ENCODE results near the gene LCOR.

Gene LCOR

DNA sequence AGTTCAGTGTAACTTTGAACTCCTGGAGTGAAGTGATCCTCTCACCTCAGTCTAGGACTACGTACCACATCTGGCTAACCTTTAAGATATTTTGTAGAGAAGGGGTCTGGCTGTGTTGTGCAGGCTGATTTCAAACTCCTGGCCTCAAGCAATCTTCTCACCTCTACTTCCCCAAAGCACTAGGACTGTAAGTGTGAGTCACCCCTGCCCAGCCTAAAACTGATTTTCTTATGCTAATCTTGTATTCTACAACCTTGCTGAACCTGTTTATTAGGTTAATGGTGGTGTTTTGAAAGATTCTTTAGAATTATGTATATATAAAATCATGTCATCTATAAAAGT, 58.0 kb downstream of the LCOR start:
- DNase-seq (ENCODE audit: low spot score) = no peak

DNA sequence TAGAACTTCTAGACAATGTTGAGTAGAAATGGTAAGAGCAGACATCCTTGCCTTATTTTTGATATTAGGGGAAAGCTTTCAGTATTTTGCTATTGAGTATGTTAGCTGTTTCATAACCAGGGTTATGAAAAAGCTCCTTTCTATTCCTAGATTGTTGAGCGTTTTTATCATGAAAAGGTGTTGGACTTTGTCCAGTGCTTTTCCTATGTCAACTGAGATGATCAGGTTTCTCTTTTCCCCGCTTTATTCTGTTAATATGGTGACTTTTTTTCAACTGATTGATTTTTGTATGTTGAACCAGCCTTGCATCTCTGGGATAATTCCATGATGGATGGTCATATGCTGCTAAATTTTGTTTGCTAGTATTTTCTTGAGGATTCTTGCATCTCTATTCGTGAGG, 58.5 kb downstream of the LCOR start:
- no peak for DNase-seq (ENCODE audit: low spot score)

DNA sequence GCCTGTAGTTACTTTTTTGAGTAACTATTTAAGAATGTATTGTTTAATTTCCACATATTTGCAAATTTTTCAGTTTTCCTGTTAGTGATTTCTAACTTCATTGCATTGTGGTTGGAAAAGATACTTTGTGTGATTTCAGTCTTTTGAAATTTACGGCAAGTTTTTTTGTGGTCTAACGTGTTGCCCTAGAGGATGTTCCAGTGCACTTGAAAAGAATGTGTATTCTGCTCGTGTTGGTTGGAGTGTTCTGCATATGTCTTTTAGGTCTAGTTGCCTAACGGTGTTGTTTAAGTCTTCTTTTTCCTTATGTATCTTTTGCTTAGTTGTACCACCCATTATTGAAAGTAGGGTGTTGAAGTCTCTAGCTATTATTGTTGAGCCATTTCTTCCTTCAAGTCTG, 59.7 kb downstream of the LCOR start:
- no peak for DNase-seq (ENCODE audit: low spot score)

DNA sequence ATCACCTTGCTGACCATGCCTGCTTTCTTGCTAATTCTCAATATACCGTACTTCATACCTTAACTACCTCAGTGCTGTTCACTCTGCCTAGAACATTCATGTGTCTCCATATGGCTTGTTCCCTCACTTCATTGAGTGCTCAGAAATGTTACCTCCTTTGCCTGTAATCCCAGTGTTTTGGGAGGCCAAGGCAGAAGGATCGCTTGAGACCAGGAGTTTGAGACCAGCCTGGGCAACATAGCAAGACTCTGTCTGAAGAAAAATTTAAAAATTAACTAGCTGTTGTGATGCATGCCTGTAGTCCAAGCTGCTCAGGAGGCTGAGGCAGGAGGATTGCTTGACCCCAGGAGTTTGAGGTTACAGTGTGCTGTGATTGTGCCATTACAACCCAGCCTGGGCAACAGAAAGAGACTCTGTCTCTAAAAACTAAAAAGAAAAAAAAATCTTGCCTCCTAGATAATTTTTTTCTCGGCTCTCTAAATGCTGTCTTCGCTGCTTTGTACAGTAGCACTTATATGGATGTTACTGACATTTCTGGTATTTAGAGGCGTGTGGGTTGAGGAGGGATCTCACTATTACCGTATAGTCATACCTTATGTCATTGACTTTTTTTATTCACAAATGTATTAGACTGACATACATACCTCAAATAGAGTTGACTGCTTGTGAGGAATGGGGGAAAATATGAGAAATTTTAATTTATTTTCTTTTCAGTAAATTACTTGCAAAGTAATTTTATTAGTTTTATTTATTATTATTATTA, 63.7 kb downstream of the LCOR start:
- DNase-seq (ENCODE audit: low spot score) = no peak

DNA sequence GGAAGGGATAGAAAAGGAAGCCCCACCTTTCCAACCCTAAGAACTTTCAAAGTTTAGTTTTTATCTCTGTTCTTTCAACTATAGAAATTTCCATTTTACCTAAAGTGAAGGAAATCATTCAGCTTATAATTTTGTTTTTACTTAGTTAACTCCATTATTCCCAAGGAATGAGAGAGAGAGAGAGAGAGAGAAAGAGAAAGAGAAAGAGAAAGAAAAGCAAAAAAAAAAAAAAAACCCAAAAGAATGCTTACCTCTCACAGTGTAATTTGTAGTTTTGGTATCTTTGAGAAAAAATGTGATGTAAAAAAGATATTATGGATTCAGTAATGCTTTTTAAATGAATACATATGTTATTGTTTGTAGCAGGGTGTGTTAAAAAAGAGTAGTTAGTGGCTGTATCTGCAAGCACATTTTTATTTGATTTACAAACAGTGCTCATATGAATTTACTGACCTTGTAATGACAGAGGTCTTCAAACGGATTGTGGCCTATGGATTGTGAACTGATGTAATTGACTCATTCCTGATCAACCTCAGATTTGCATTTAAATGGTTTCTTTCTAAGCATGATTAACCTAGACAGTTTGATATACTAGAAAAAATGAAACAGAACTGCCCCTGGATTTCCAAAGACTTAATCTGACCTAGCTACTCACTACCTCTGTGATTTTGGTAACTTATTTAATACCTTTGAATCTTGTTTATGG, 64.9 kb downstream of the LCOR start:
- no peak for DNase-seq (ENCODE audit: low spot score)

DNA sequence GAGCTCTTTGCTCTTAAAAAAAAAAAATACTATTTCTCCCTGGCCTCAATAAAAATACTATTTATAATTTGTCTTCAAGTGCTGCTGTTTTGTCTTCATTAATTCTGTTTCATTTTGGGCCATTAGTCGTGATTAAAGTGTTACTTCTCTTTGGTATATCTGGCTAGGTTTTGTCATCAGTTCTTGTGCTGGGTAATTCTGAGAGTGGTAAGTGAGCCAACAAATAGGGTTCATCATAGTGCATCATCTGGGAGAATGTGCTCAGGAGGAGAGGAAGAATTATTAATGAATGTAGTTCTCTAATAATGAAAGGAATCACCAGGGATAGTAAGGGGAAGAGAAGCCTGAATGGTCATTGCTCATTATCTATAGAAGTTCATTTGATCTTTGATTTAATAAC, 70.0 kb downstream of the LCOR start:
- DNase-seq (ENCODE audit: low spot score) = no peak

DNA sequence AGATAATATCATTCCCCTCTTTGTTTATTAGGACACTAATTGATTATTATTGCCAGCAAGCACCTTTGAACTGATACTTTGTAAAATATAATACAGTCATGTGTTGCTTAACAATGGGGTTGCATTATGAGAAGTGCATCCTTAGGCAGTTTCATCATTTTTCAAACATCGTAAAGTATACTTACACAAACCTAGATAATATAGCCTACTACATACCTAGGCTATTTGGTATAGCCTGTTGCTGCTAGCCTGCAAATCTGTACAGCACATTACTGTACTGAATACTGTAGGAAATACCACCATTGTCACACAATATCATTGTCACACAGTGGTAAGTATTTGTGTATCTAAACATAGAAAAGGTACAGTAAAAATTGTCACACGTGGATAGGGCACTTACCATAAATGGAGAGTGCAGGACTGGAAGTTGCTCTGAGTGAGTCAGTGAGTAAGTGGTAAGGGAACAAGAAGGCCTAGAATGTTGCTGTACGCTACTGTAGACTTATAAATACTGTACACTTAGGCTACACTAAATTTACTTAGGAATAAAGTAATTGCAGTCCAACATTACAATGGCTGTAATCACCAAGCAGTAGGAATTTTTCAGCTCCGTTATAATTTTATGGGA, 70.7 kb downstream of the LCOR start:
- DNase-seq (ENCODE audit: low spot score) = no peak

DNA sequence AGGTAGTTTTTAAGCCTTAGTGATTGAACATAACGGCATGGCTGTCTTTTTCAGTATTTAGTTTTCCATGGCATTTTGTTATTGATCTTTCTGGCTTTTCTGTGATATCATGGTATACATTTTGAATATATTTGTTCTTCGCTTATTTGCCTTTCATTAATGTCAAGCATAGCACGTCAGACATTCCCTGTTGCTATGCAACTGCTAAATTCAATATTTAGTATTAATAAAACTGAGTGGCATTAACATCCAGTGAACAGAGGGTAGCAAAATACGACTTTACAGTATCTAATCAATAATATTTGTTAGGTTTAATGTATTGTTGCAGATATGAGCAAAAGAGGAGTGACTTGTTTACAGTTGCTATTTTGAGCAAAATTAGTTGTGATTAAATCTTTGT, 72.5 kb downstream of the LCOR start:
- DNase-seq (ENCODE audit: low spot score) = no peak

DNA sequence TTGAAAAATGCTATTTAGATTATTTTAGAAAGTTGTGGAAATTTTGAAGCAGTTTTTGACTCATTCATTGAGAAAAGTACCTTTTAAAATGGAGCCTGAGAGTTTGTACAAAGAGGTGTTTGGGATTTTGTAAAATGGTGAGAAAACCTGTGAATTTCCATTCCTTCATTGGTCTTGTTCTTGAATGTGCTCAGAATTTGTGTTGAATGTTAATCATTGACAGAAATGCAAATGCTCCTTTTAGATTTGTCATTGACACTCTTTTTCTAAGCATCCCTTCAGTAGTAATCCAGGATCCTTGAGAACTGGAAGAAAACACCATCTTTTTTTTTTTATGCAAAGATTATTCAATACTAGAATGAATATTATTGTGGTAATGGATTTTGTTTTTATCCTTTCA, 74.8 kb downstream of the LCOR start:
- DNase-seq (ENCODE audit: low spot score) = no peak

DNA sequence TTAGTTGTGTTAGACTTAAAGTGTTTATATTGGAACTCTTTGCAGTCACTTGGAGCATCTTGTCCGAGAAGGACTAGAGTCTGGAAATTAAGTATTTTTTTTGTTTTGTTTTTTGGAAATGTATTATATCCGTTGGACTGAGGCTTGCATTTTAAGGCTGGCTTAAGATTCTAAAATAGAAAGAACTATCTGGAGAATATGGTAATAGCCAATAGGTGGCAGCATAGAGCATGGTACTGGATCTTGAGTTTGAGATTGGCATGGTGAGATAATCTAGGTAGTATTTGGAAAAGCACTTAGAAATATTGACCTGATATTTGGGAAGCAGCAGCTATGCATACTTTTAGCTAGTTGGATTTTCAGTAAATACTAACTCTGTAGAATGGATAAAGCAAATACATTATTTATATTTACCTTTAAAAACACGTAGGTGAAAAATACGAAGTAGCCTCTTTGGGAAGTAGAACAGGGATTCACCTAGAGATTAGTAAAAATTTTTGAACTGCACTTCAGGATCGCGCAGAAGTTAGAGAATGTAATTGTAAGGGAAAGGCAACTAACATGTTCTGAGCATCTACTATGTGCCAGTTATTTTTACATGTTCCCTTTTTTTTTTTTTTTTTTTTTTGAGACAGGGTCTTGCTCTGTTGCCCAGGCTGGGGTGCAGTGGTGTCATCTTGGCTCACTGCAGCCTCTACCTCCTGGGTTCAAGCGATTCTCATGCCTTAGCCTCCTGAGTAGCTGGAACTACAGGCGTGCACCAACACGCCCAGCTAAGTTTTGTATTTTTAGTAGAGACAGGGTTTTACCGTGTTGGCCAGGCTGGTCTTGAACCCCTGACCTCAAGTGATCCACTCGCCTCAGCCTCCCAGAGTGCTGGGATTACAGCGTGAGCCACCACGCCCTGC, 78.6 kb downstream of the LCOR start:
- peak; percentile 67 for DNase-seq (ENCODE audit: low spot score)

DNA sequence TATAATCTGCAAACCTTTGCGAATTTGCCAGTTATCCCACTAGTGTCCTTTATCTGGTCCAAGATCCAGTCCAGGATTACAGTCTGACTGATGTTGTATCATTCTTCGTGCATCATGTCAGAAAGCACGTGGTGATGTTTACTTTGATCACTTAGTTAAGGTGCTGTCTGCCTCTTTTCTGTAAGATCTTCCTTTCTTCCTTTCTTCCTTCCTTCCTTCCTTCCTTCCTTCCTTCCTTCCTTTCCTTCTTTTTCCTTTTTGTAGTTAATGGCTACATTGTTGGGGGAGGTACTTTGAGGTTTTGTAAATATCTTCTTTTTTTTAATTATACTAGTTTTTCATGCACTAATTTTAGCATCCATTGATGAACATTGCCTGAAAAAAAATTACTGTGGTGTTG, 80.3 kb downstream of the LCOR start:
- DNase-seq (ENCODE audit: low spot score) = no peak

DNA sequence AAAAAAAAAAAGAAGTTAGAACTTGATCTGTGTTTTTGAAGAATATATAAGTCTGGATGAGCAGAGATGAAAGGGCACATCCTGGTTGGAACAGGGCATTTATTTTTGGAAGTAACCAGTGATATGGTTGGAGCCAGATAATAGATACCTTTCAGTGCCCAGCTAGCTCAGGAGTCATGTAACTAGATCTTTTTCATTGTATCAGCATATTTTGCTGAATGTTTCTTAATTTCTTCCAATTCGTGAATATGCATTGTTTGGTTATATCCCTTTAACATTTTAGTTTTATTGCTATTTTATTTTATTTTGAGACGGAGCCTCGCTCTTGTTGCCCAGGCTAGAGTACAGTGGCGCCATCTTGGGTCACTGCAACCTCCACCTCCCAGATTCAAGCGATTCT, 81.8 kb downstream of the LCOR start:
- no peak for DNase-seq (ENCODE audit: low spot score)

DNA sequence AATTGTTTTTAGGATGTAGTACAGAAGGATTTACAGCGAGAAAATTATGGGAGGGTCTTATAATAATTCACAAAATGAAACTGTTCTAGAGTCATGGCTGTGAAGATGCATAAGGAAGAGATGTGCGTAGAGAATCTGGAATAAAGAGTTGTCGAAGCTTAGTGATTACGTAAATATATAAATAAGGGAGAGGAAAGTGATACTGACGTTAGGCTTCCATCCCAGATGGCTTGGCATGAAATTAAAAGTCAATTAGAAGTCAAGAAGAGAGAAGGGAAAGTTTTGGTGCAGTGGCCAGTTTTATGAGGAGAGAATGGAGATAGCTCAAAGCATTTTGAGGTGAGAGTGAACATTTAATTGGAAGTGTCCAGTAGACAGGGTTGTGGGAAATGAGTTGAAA, 85.5 kb downstream of the LCOR start:
- DNase-seq (ENCODE audit: low spot score) = no peak

DNA sequence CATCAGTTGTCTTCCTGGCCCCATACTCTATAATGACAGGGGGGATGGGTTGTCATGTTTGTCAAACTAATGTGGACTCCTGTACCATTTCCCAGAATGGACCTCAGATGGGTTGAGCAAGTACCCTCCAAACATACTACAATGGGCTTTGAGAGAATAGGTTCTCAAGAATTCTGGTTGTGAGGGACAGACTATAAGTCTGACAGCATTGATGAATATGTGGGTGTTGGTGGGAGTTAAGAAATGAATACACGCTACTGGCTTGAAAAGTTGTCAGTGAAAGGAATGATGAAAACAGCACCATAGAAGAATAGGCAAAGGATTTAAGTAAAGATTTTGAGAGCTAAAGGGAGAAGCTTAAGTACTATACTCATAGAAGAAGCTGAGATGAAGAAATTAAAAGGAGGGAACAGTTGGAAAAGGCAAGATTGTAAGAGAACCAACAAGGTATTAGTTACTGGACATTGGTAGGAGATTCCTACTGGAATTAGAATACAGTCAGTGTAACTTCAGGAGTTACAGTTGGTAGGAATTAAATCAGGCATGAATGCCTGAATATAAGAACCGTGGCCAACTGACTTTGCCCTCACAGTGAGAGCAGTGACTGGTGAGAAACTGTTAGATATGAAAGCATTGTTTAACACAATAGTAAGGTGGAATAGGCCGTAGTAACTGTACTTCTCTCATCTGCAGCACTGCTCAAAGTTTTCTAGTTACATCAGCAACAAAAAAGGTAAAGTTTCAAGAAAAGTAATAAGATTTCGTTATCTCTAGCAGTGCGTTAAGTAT, 86.3 kb downstream of the LCOR start:
- no peak for DNase-seq (ENCODE audit: low spot score)

DNA sequence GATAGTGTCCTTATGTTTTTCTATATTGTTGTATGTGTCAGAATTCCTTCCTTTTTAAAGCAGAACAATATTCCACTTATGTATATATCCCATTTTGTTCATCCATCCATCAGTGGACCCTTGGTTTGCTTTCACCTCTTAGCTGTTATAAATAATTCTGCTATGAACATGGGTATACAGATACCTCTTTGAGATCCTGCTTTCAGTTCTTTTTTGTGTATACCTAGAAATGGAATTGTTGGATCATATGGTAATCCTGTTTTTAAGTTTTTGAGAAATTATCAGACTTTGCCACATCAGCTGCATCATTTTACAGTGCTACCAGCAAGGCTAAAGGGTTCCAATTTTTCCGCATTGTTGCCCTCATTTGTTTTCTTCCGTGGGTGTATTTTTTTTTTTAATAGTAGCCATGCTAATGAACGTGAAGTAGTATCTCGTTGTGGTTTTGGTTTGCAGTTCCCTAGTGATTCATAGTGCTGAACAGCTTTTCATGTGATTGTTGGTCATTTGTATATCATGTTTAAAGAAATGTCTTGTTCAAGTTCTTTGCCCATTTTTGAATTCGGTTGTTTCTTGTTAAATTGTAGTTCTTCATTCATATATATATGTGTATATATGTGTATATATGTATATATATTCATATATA, 87.8 kb downstream of the LCOR start:
- no peak for DNase-seq (ENCODE audit: low spot score)

DNA sequence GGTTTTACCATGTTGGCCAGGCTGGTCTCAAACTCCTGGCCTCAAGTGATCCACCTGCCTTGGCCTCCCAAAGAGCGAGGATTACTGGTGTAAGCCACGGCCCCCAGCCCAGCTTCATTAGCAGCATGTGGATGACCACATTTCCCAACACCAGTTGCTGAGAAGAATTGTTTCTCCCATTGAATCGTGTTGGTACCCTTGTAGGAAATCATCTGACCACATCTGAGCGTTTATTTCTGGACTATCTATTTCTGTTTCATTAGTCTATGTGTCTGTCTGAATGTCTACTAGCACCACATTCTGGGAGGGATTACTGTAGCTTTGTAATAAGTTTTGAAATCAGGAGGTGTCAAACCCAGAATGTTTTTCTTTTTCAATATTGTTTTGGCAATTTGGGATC, 89.6 kb downstream of the LCOR start:
- DNase-seq (ENCODE audit: low spot score) = no peak

DNA sequence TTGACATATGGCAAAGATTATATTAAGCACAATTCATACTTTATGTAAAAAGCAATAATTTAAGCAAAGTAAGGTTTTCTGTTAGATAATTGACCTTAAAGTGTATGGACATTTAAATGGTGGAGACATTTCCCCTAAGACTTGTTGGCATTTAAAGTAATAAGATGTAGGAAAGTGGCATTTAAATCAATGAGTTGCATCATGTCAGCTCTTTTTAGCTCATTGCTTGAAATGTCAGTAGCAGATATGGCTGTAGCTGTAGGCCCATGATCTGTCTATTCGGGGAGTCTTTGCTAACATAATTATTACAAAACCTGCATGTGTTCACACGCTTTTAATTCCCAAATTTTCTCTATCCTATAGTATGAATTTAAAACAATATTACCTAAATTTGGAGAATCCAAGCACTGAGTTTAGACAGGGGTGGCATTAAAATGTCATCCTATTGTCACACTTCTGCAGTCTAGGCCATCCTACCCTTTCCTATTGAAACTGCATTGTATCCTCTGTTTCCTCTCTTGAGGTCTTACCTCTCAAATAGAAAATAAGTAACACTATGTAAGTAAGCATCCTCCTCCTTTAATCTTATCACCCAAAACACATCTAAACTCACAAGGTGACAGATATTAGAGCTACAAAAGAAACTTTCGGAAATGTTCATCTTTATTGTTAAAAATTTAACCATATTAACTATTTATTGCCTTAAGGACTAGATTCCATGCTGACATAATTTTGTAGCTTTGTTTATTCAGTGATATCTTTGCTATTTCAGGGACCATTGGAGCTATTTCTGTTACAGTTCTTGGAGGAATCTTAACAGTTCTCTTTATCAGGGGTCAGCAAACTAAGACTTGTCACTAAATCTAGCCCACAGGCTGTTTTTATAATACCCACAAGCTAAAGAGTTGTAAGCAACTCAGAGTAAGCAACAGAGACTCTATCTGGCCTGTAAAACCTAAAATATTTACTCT, 91.2 kb downstream of the LCOR start:
- DNase-seq (ENCODE audit: low spot score) = no peak

DNA sequence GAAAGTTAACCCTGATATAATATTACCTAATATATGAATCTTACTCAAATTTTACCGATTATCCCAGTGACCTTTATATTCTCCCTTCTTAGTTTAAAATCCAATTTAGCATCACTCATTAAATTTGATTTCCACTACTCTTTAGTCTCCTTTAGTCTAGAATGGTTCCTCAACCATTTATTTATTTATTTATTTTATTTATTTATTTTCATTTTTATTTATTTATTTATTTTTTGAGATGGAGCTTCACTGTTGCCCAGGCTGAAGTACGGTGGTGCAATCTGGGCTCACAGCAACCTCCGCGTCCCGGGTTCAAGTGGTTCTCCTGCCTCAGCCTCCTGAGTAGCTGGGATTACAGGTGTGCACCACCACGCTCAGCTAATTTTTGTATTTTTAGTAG, 92.8 kb downstream of the LCOR start:
- DNase-seq (ENCODE audit: low spot score) = no peak

DNA sequence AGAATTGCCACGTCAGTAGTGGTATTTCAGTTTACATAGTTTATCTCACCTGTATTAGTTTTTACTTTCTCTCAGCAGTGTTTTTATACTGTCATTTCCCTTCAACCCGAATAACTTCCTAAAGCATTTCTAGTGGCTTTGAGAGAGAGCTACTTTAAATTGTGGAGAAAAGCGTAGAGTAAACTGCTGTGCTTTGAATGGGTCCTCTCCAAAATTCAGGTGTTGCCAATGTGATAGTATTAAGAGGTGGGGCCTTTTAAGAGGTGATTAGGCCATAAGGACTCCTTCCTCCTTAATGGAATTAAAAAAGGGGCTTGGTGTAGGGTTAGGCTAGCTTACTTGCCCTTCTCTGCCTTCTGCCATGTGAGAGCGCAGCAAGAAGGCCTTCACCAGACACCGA, 98.4 kb downstream of the LCOR start:
- no peak for DNase-seq (ENCODE audit: low spot score)

DNA sequence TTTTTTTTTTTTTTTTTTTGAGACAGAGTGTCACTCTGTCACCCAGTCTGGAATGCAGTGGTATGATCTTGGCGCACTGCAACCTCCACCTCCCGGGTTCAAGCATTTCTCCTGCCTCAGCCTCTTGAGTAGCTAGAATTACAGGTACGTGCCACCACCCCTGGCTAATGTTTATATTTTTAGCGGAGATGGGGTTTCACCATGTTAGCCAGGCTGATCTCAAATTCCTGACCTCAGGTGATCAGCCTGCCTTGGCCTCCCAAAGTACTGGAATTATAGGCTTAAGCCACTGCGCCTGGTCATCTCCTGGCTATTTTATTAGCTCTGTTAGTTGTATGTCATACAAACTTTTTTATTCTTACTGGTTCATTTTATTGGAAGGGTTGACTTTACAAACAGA, 103.0 kb downstream of the LCOR start:
- no peak for DNase-seq (ENCODE audit: low spot score)

All from NAMALWA (cell line).